ENCODE results near the gene GPRC5A. TPM values are rescaled to one million over a fixed set of nuclear protein-coding genes. Genes with fewer than 3 reads are reported as not detected.

GPRC5A gene
- total and polyA plus RNA-seq, 2 of the 13 experiments (the other 11 are each of a cell fraction or from before 2014, with no cell fraction given): 0.27 to 3.0 TPM

DNA sequence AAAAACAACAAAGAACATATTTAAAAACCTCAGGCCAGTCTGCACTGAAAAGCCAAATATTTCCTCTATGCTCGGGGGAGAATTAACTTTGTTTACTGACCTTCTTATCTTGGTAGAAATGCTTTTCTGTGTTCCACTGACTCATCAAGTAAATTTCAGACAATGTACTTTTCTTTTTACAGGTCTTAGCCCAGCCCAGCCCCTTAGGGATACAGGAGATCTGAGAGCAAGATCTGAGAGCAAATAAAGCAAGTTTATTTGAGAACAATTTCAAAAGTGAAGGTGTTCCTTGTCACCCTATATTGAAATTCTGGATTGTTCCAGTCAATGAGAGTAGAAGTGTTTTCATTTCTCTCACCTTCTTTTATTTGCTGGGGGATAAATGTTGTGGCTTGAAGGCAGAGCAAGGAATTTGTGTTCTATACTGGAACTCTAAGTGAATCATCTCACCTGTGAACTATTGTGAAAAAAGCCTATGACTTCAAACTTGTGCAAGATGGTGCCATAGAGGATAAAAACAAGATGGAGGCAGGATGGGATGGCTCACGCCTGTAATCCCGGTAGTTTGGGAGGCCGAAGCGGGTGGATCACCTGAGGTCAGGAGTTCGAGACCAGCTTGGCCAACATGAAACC, 7.9 kb upstream of the GPRC5A start:
- Histone ChIP-seq H3K4me3 (replicated peaks in 1 of 3; ENCODE audit: insufficient read depth in 1 of 3, low read depth in 2 of 3, low read length in 3 of 3) (no peak overlapping the region), H3K79me2 (ENCODE audit: insufficient read depth, low read length) (no peaks in the 10 kb centered on the region), H3K9me3 (ENCODE audit: low read length) (no peaks in the 10 kb centered on the region), H2AFZ (ENCODE audit: low read length) (no peak overlapping the region), H3K36me3 (replicated peaks in 1 of 2; ENCODE audit: control insufficient read depth in 1 of 2, insufficient read depth in 2 of 2, low read length in 2 of 2) (no peaks in the 10 kb centered on the region), H3K27me3 (ENCODE audit: control insufficient read depth in 1 of 2, insufficient read depth in 2 of 2, low read length in 2 of 2) (peaks cover 3 to 21% of the 10 kb centered on the region in 2 experiments; a peak in 4 of 5 replicates), H3K27ac (ENCODE audit: extremely low read length, insufficient read depth, low read length) (no peak overlapping the region), H3K9ac (ENCODE audit: insufficient read depth, low read depth, low read length) (no peak overlapping the region), H4K20me1 (ENCODE audit: insufficient read depth, low read length) (no peaks in the 10 kb centered on the region), H3K4me1 (ENCODE audit: insufficient read depth, low read length) (peaks cover 44% of the 10 kb centered on the region), H3K4me2 (ENCODE audit: low read depth, low read length) (peak overlapping the region; percentile 47)
- ATAC-seq: no peak; the same call in 2 of the 3 replicates
- no peak for FAIRE-seq
- intact Hi-C loops (cut with micrococcal nuclease; ENCODE audit: unreplicated experiment): no loop called here
- WGBS (ENCODE audit: low lambda C conversion rate): 19% methylated on average over 6 of the region's 6 CpGs
- ChIA-PET POLR2A (no interaction called here), CTCF (ENCODE audit: low intra/inter-chr PET ratio, low total read pairs) (no interaction called here)
- no TSS peak for BruUV-seq (replicated peaks)
- peak; percentile 77 for DNase-seq (ENCODE audit: low spot score)
- in situ Hi-C loops (cut with HindIII; ENCODE audit: extremely low pct_ligation_motif_present, low pct_unique_long_range_greater_than_20kb): no loop called here
- no peak for TF ChIP-seq SOX6 (IDR thresholded peaks at IDR 0.05)
- TF ChIP-seq SOX6 (CRISPR knock-in tag; IDR thresholded peaks at IDR 0.05): peak; percentile 83
- no peak for TF ChIP-seq RFX5 (IDR thresholded peaks at IDR 0.05; ENCODE audit: low read depth, low read length)
- no peak for TF ChIP-seq BCL6 (CRISPR knock-in tag; IDR thresholded peaks at IDR 0.05)
- TF ChIP-seq, protein P1, sequence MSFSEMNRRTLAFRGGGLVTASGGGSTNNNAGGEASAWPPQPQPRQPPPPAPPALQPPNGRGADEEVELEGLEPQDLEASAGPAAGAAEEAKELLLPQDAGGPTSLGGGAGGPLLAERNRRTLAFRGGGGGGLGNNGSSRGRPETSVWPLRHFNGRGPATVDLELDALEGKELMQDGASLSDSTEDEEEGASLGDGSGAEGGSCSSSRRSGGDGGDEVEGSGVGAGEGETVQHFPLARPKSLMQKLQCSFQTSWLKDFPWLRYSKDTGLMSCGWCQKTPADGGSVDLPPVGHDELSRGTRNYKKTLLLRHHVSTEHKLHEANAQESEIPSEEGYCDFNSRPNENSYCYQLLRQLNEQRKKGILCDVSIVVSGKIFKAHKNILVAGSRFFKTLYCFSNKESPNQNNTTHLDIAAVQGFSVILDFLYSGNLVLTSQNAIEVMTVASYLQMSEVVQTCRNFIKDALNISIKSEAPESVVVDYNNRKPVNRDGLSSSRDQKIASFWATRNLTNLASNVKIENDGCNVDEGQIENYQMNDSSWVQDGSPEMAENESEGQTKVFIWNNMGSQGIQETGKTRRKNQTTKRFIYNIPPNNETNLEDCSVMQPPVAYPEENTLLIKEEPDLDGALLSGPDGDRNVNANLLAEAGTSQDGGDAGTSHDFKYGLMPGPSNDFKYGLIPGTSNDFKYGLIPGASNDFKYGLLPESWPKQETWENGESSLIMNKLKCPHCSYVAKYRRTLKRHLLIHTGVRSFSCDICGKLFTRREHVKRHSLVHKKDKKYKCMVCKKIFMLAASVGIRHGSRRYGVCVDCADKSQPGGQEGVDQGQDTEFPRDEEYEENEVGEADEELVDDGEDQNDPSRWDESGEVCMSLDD (CRISPR knock-in tag; IDR thresholded peaks at IDR 0.05; ENCODE audit: borderline replicate concordance): no peak
- TF ChIP-seq NCOA5 (CRISPR knock-in tag; IDR thresholded peaks at IDR 0.05): no peak
- TF ChIP-seq, protein P2, sequence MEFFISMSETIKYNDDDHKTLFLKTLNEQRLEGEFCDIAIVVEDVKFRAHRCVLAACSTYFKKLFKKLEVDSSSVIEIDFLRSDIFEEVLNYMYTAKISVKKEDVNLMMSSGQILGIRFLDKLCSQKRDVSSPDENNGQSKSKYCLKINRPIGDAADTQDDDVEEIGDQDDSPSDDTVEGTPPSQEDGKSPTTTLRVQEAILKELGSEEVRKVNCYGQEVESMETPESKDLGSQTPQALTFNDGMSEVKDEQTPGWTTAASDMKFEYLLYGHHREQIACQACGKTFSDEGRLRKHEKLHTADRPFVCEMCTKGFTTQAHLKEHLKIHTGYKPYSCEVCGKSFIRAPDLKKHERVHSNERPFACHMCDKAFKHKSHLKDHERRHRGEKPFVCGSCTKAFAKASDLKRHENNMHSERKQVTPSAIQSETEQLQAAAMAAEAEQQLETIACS (CRISPR knock-in tag; IDR thresholded peaks at IDR 0.05): no peak
- no peak for TF ChIP-seq ZNF24 (IDR thresholded peaks at IDR 0.05)
- TF ChIP-seq, protein P3, sequence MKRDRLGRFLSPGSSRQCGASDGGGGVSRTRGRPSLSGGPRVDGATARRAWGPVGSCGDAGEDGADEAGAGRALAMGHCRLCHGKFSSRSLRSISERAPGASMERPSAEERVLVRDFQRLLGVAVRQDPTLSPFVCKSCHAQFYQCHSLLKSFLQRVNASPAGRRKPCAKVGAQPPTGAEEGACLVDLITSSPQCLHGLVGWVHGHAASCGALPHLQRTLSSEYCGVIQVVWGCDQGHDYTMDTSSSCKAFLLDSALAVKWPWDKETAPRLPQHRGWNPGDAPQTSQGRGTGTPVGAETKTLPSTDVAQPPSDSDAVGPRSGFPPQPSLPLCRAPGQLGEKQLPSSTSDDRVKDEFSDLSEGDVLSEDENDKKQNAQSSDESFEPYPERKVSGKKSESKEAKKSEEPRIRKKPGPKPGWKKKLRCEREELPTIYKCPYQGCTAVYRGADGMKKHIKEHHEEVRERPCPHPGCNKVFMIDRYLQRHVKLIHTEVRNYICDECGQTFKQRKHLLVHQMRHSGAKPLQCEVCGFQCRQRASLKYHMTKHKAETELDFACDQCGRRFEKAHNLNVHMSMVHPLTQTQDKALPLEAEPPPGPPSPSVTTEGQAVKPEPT (CRISPR knock-in tag; IDR thresholded peaks at IDR 0.05; ENCODE audit: low read depth): no peak
- TF ChIP-seq NR2F6 (IDR thresholded peaks at IDR 0.05): peak; percentile 49; the same call in 1 of the 2 replicates
- no peak for TF ChIP-seq NR2F6 (CRISPR knock-in tag; IDR thresholded peaks at IDR 0.05)
- TF ChIP-seq NFYC (CRISPR knock-in tag; IDR thresholded peaks at IDR 0.05): no peak
- TF ChIP-seq ZNF720 (CRISPR knock-in tag; IDR thresholded peaks at IDR 0.05): no peak
- TF ChIP-seq TCF7 (IDR thresholded peaks at IDR 0.05; ENCODE audit: low read depth): peak; percentile 54
- TF ChIP-seq, protein P4, sequence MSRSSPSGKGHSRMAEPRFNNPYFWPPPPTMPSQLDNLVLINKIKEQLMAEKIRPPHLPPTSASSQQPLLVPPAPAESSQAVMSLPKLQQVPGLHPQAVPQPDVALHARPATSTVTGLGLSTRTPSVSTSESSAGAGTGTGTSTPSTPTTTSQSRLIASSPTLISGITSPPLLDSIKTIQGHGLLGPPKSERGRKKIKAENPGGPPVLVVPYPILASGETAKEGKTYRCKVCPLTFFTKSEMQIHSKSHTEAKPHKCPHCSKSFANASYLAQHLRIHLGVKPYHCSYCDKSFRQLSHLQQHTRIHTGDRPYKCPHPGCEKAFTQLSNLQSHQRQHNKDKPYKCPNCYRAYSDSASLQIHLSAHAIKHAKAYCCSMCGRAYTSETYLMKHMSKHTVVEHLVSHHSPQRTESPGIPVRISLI (CRISPR knock-in tag; IDR thresholded peaks at IDR 0.05; ENCODE audit: borderline replicate concordance): peak; percentile 76
- TF ChIP-seq ZNF562 (CRISPR knock-in tag; IDR thresholded peaks at IDR 0.05; ENCODE audit: borderline replicate concordance): no peak
- no peak for TF ChIP-seq ZFP82 (CRISPR knock-in tag; IDR thresholded peaks at IDR 0.05; ENCODE audit: borderline replicate concordance)
- no peak for TF ChIP-seq CC2D1A (CRISPR knock-in tag; IDR thresholded peaks at IDR 0.05)
- no peak for TF ChIP-seq CBFB (CRISPR knock-in tag; IDR thresholded peaks at IDR 0.05)
- TF ChIP-seq POGZ (CRISPR knock-in tag; IDR thresholded peaks at IDR 0.05): no peak
- TF ChIP-seq ZNF781 (CRISPR knock-in tag; IDR thresholded peaks at IDR 0.05; ENCODE audit: borderline replicate concordance, not compliant biosample characterization): no peak
